SK-N-SH (cell line): Measurements from ENCODE around the gene GJD3. TPM values are rescaled to one million over a fixed set of nuclear protein-coding genes. Genes with fewer than 3 reads are reported as not detected.

ENCODE experiments used
- CTCF ChIA-PET: fragments of 300-600, 350-600 bp; formaldehyde crosslinking; extraction: SDS; loops from one replicate; lab custom pipeline; 2021; lab: Yijun Ruan, JAX
- POLR2A ChIA-PET: fragments of 350-600 bp; sonication (Branson Sonifier 250); formaldehyde crosslinking; extraction: SDS; loops from one replicate; lab custom pipeline; 2020; ENCODE audit warnings: antibody characterized with exemption, inconsistent platforms; lab: Yijun Ruan, JAX
- DNase-seq: peaks from one replicate; pipeline ENCODE4 v3.0.0; 2012
- H2AFZ ChIP-seq: fragments of 200-600 bp; sonication (generic); 2 replicates; pipeline ENCODE4 v1.8.1; 2016; ENCODE audit warnings: antibody characterized with exemption, mild to moderate bottlenecking, low read depth
- H3F3A ChIP-seq: fragments of 200-600 bp; sonication (generic); replicated peaks from 2 replicates; pipeline ENCODE3; 2016; ENCODE audit warnings: antibody characterized with exemption, mild to moderate bottlenecking; ENCODE audit not compliant: insufficient read depth
- H3K27ac ChIP-seq, 2 experiments: fragments of 200-500 bp in 1 of 2; fragments of 200-600 bp in 1 of 2; sonication (Bioruptor generic) in 1 of 2; sonication (generic), shearing (Covaris generic) in 1 of 2; 2 replicates each; pipeline versions ENCODE4 v1.5.1 to v1.6.1; 2014 to 2016; ENCODE audit warnings: low read depth in 2 of 2, inconsistent platforms in 1 of 2, low read length in 1 of 2, mild to moderate bottlenecking in 1 of 2, mixed read lengths in 1 of 2
- H3K27me3 ChIP-seq: fragments of 200-600 bp; sonication (generic), shearing (Covaris generic); 2 replicates; pipeline ENCODE4 v1.6.1; 2016; ENCODE audit warnings: mixed run types; ENCODE audit not compliant: insufficient read depth
- H3K36me3 ChIP-seq, 2 experiments: fragments of 200-500 bp in 1 of 2; fragments of 200-600 bp in 1 of 2; sonication (Bioruptor generic) in 1 of 2; sonication (generic) in 1 of 2; replicated peaks in 1 of 2; 2 replicates each; pipeline versions ENCODE3 to v1.5.1; 2014 to 2016; ENCODE audit warnings: low read length in 1 of 2, mild to moderate bottlenecking in 1 of 2; ENCODE audit not compliant: insufficient read depth in 2 of 2, control insufficient read depth in 1 of 2
- H3K4me1 ChIP-seq, 2 experiments: fragments of 200-500 bp in 1 of 2; fragments of 200-600 bp in 1 of 2; sonication (Bioruptor generic) in 1 of 2; sonication (generic), shearing (Covaris generic) in 1 of 2; 2 replicates each; pipeline versions ENCODE4 v1.5.1 to v1.6.1; 2014 to 2016; ENCODE audit warnings: low read depth in 1 of 2, low read length in 1 of 2, mixed run types in 1 of 2; ENCODE audit not compliant: insufficient read depth in 2 of 2, control insufficient read depth in 1 of 2
- H3K4me2 ChIP-seq: fragments of 200-600 bp; sonication (generic), shearing (Covaris generic); 2 replicates; pipeline ENCODE4 v1.6.1; 2017; ENCODE audit warnings: mixed run types
- H3K4me3 ChIP-seq, 2 experiments: fragments of 200-500 bp in 1 of 2; fragments of 200-600 bp in 1 of 2; sonication (Bioruptor generic) in 1 of 2; sonication (generic), shearing (Covaris generic) in 1 of 2; 2 replicates each; pipeline versions ENCODE4 v1.5.1 to v1.8.1; 2014 to 2016; ENCODE audit warnings: low read depth in 2 of 2, inconsistent platforms in 1 of 2, low read length in 1 of 2, mild to moderate bottlenecking in 1 of 2, mixed read lengths in 1 of 2, moderate library complexity in 1 of 2
- H3K79me2 ChIP-seq: fragments of 200-600 bp; sonication (generic); 2 replicates; pipeline ENCODE4 v1.8.1; 2017; ENCODE audit warnings: mild to moderate bottlenecking; ENCODE audit not compliant: insufficient read depth
- H3K9ac ChIP-seq: fragments of 200-600 bp; sonication (generic); 2 replicates; pipeline ENCODE4 v1.6.1; 2017; ENCODE audit warnings: mixed run types
- H3K9me2 ChIP-seq: fragments of 200-600 bp; sonication (generic); 2 replicates; pipeline ENCODE4 v1.6.1; 2017; ENCODE audit warnings: mixed run types
- H3K9me3 ChIP-seq: fragments of 200-600 bp; sonication (generic); 2 replicates; pipeline ENCODE4 v1.6.1; 2017; ENCODE audit warnings: mixed run types, mild to moderate bottlenecking, moderate library complexity
- H4K20me1 ChIP-seq: fragments of 200-600 bp; sonication (generic); 2 replicates; pipeline ENCODE4 v1.6.1; 2017; ENCODE audit warnings: mild to moderate bottlenecking, mixed run types; ENCODE audit not compliant: insufficient read depth
- FOSL2 ChIP-seq: IDR thresholded peaks from 2 replicates; pipeline ENCODE4 v1.4.0; 2012; ENCODE audit warnings: low read depth, mild to moderate bottlenecking, moderate library complexity, borderline replicate concordance
- FOXJ3 ChIP-seq: sonication (generic); formaldehyde crosslinking; IDR thresholded peaks from 2 replicates; pipeline ENCODE4 v1.5.1; 2020; ENCODE audit warnings: mild to moderate bottlenecking, missing genetic modification reagents
- FOXM1 ChIP-seq: IDR thresholded peaks from 2 replicates; pipeline ENCODE4 v1.4.0; 2012; ENCODE audit warnings: low read depth, mild to moderate bottlenecking
- GABPA ChIP-seq: IDR thresholded peaks from 2 replicates; pipeline ENCODE4 v1.4.0; 2012; ENCODE audit warnings: low read depth, mild to moderate bottlenecking
- IRF3 ChIP-seq: fragments of 150-350 bp; IDR thresholded peaks from 2 replicates; pipeline ENCODE4 v1.6.1; 2016; ENCODE audit warnings: mild to moderate bottlenecking, low read depth, low read length
- JUND ChIP-seq: IDR thresholded peaks from 2 replicates; pipeline ENCODE4 v1.4.0; 2012
- MEF2A ChIP-seq: IDR thresholded peaks from 2 replicates; pipeline ENCODE4 v1.4.0; 2012; ENCODE audit warnings: low read depth, borderline replicate concordance
- MXI1 ChIP-seq: IDR thresholded peaks from 2 replicates; pipeline ENCODE4 v1.6.1; 2012; ENCODE audit warnings: mild to moderate bottlenecking, low read depth, low read length, improper control_type of control experiment
- NFIC ChIP-seq: IDR thresholded peaks from 2 replicates; pipeline ENCODE4 v1.4.0; 2012; ENCODE audit warnings: borderline replicate concordance
- RFX5 ChIP-seq: IDR thresholded peaks from 2 replicates; pipeline ENCODE4 v1.6.1; 2012; ENCODE audit warnings: mild to moderate bottlenecking, improper control_type of control experiment, low read length
- SMC3 ChIP-seq: IDR thresholded peaks from 2 replicates; pipeline ENCODE4 v1.6.1; 2012; ENCODE audit warnings: low read depth, low read length, improper control_type of control experiment
- TAF1 ChIP-seq: IDR thresholded peaks from 2 replicates; pipeline ENCODE4 v1.6.1; 2012; ENCODE audit warnings: low read depth, mild to moderate bottlenecking, low read length, moderate library complexity, borderline replicate concordance
- TCF12 ChIP-seq: IDR thresholded peaks from 2 replicates; pipeline ENCODE4 v1.4.0; 2012
- TEAD4 ChIP-seq: IDR thresholded peaks from 2 replicates; pipeline ENCODE4 v1.4.0; 2012; ENCODE audit warnings: mild to moderate bottlenecking, borderline replicate concordance; ENCODE audit not compliant: insufficient read depth
- USF2 ChIP-seq: fragments of 150-350 bp; IDR thresholded peaks from 2 replicates; pipeline ENCODE4 v1.6.1; 2017; ENCODE audit warnings: antibody characterized with exemption, low read length, low read depth, borderline replicate concordance
- YY1 ChIP-seq: IDR thresholded peaks from 2 replicates; pipeline ENCODE4 v1.4.0; 2012; ENCODE audit warnings: low read depth, mild to moderate bottlenecking
- ZBTB33 ChIP-seq: IDR thresholded peaks from 2 replicates; pipeline ENCODE4 v1.4.0; 2012; ENCODE audit warnings: low read depth, borderline replicate concordance
- WGBS: methylation state at CpG from one replicate; pipeline ENCODE4 v1.1.6; 2017; ENCODE audit warnings: low lambda C conversion rate; 5-methylcytosine and 5-hydroxymethylcytosine counted together
- polyA plus RNA-seq, 3 experiments: library from polyadenylated mRNA; depleted of rRNA; stranded (reverse); fragments of >200 nt; gene quantifications; 2 replicates each; pipeline ENCODE4 v1.2.3, GENCODE V29; 2012
- TF ChIP-seq, protein P1 (sequence below): fragments of 200-600 bp; sonication (generic); IDR thresholded peaks from 2 replicates; pipeline ENCODE4 v1.6.1; 2017; ENCODE audit warnings: antibody characterized with exemption, mild to moderate bottlenecking, moderate library complexity
- TF ChIP-seq, protein P2 (sequence below): IDR thresholded peaks from 2 replicates; pipeline ENCODE4 v1.6.1; 2012; ENCODE audit warnings: mild to moderate bottlenecking, low read depth, low read length, moderate library complexity

Gene GJD3
- polyA plus RNA-seq, 1 of the 3 experiments (the other 2 are of a cell fraction) = not detected

DNA sequence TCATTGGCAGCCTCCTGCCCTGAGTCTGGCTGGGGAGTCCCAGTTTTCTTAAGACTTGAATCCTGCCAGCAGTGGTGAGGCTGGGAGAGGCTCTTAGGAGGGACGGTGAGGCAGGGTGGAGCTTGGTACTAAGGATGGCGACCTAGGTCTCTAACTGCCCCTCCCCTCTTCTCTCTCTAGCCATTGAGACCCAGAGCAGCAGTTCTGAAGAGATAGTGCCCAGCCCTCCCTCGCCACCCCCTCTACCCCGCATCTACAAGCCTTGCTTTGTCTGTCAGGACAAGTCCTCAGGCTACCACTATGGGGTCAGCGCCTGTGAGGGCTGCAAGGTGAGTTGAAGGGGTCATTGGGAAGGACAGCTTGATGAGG lies 16.4 kb downstream of the GJD3 start:
- H3K9ac ChIP-seq = no peak overlapping the region
- peaks cover 29 to 31% of the 10 kb centered on the region in 2 experiments for H3K36me3 ChIP-seq
- H3F3A ChIP-seq = no peaks in the 10 kb centered on the region
- TF ChIP-seq MXI1 (no peak), MEF2A (no peak), USF2 (no peak), ZBTB33 (no peak), GABPA (no peak), NFIC (no peak), YY1 (no peak), FOSL2 (no peak), TCF12 (no peak), IRF3 (no peak), RFX5 (no peak), FOXM1 (no peak), FOXJ3 (no peak), TAF1 (no peak), JUND (no peak), TEAD4 (no peak), SMC3 (no peak)
- TF ChIP-seq, protein P1, sequence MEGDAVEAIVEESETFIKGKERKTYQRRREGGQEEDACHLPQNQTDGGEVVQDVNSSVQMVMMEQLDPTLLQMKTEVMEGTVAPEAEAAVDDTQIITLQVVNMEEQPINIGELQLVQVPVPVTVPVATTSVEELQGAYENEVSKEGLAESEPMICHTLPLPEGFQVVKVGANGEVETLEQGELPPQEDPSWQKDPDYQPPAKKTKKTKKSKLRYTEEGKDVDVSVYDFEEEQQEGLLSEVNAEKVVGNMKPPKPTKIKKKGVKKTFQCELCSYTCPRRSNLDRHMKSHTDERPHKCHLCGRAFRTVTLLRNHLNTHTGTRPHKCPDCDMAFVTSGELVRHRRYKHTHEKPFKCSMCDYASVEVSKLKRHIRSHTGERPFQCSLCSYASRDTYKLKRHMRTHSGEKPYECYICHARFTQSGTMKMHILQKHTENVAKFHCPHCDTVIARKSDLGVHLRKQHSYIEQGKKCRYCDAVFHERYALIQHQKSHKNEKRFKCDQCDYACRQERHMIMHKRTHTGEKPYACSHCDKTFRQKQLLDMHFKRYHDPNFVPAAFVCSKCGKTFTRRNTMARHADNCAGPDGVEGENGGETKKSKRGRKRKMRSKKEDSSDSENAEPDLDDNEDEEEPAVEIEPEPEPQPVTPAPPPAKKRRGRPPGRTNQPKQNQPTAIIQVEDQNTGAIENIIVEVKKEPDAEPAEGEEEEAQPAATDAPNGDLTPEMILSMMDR = no peak
- TF ChIP-seq, protein P2, sequence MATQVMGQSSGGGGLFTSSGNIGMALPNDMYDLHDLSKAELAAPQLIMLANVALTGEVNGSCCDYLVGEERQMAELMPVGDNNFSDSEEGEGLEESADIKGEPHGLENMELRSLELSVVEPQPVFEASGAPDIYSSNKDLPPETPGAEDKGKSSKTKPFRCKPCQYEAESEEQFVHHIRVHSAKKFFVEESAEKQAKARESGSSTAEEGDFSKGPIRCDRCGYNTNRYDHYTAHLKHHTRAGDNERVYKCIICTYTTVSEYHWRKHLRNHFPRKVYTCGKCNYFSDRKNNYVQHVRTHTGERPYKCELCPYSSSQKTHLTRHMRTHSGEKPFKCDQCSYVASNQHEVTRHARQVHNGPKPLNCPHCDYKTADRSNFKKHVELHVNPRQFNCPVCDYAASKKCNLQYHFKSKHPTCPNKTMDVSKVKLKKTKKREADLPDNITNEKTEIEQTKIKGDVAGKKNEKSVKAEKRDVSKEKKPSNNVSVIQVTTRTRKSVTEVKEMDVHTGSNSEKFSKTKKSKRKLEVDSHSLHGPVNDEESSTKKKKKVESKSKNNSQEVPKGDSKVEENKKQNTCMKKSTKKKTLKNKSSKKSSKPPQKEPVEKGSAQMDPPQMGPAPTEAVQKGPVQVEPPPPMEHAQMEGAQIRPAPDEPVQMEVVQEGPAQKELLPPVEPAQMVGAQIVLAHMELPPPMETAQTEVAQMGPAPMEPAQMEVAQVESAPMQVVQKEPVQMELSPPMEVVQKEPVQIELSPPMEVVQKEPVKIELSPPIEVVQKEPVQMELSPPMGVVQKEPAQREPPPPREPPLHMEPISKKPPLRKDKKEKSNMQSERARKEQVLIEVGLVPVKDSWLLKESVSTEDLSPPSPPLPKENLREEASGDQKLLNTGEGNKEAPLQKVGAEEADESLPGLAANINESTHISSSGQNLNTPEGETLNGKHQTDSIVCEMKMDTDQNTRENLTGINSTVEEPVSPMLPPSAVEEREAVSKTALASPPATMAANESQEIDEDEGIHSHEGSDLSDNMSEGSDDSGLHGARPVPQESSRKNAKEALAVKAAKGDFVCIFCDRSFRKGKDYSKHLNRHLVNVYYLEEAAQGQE = no peak
- peaks cover 68 to 96% of the 10 kb centered on the region in 2 experiments for H3K4me1 ChIP-seq
- CTCF ChIA-PET = interaction anchor here (1.4 to 57.6 kb wide), 4 partner anchors 10 to 128 kb away, joined by 4 to 1706 read pairs (median 90); partner anchors contain the start of genes CDC6 and RARA
- no peak for DNase-seq
- POLR2A ChIA-PET = interaction anchor here (1.0 to 4.7 kb wide), 4 partner anchors 17 to 70 kb away, joined by 3 to 24 read pairs (median 4); partner anchors contain the start of gene TOP2A
- peaks cover 57% of the 10 kb centered on the region for H4K20me1 ChIP-seq
- no peaks in the 10 kb centered on the region for H3K9me3 ChIP-seq
- H3K27me3 ChIP-seq = no peaks in the 10 kb centered on the region
- no peak overlapping the region; a peak in 1 of 4 replicates for H3K4me3 ChIP-seq
- peak overlapping the region in 1 of 2 experiments; percentile 99; a peak in 2 of 4 replicates for H3K27ac ChIP-seq
- WGBS = 72% methylated on average over 4 of the region's 5 CpGs
- H2AFZ ChIP-seq = no peak overlapping the region
- H3K9me2 ChIP-seq = no peaks in the 10 kb centered on the region
- peak overlapping the region; percentile 97; the same call in 1 of the 2 replicates for H3K4me2 ChIP-seq
- peaks cover 69% of the 10 kb centered on the region for H3K79me2 ChIP-seq
